Activated CD4-positive, alpha-beta T cell treated with anti-CD3 and anti-CD28 coated beads for 36 hours (primary cell): ENCODE results near the gene PARP8. TPM values are rescaled to one million over a fixed set of nuclear protein-coding genes. Genes with fewer than 3 reads are reported as not detected.
A peak's percentile ranks its signal among the peaks of the same experiment; 100 is the strongest.
"Not testable (repeated sequence)": the region's sequence is repeated elsewhere in the genome, so short reads cannot be mapped to it uniquely, and the experiment has no call there.

Experiments
- ATAC-seq: fragments of 200-7000 bp; cut with Tn5 transposase; one replicate; pipeline ENCODE4 v1.10.0; 2021; ENCODE audit warnings: mild to moderate bottlenecking, moderate library complexity
- CTCF ChIA-PET: fragments of 350-600 bp; sonication (Branson Sonifier 250); formaldehyde crosslinking; loops from one replicate; lab custom pipeline; 2021; ENCODE audit warnings: antibody characterized with exemption; lab: Charles Lee
- POLR2A ChIA-PET: fragments of 350-600 bp; sonication (Branson Sonifier 250); formaldehyde crosslinking; loops from one replicate; lab custom pipeline; 2021; ENCODE audit warnings: antibody characterized with exemption, inconsistent platforms; lab: Charles Lee
- DNase-seq: peaks from one replicate; pipeline ENCODE4 v3.0.0-alpha.2; 2020
- H3K27ac Mint-ChIP-seq: one replicate; pipeline ENCODE4 v1.8.0; 2021; ENCODE audit warnings: mixed read lengths
- H3K27me3 Mint-ChIP-seq: one replicate; pipeline ENCODE4 v1.8.0; 2021; ENCODE audit warnings: mixed read lengths
- H3K36me3 Mint-ChIP-seq: one replicate; pipeline ENCODE4 v1.8.0; 2021; ENCODE audit warnings: low read depth, mixed read lengths
- H3K4me1 Mint-ChIP-seq: one replicate; pipeline ENCODE4 v1.8.0; 2021; ENCODE audit warnings: mixed read lengths
- H3K4me3 Mint-ChIP-seq: one replicate; pipeline ENCODE4 v1.8.0; 2021; ENCODE audit warnings: mild to moderate bottlenecking, moderate library complexity, mixed read lengths
- H3K9me3 Mint-ChIP-seq: one replicate; pipeline ENCODE4 v1.8.0; 2021; ENCODE audit warnings: low read depth, mixed read lengths
- intact Hi-C, 2 experiments: fragments of 100-400 bp; cut with DNase I in 1 of 2; cut with micrococcal nuclease in 1 of 2; formaldehyde crosslinking; loops; one replicate each; pipeline versions ENCODE4 v1.14.2 to v1.15.1; 2022 to 2024; cut with DNase I, micrococcal nuclease
- total RNA-seq, 2 experiments: library from RNA; stranded (reverse); gene quantifications; one replicate each; pipeline ENCODE4 v1.2.3, GENCODE V29; 2021

PARP8 gene
- total RNA-seq, 2 experiments from 2014 or later, result 31.7 to 38.8 TPM

DNA sequence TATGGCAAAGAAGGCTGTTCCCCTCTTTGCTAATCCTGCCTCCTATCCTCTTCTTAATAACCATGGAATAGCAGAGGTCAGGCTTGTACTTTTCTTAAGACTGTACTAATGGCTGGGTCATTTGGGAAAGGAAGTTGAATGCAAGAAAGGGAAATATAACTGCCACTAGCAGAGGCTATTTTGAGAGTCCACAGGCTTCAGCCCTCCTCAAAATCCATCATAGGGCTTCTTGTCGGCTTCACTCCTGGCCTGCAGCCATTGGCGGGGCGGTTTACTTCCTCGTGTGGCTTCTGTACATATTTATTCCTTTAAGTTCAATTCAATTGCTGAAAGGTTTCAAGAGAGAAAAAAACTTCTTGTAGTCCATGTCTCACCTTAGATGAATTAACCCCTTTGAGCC, 2.8 kb upstream of the PARP8 start:
- H3K27me3 Mint-ChIP-seq, result no peaks in the 10 kb centered on the region
- peaks cover 2% of the 10 kb centered on the region for H3K9me3 Mint-ChIP-seq
- DNase-seq, result no peak
- intact Hi-C loops, result no loop called here
- no peak overlapping the region for H3K27ac Mint-ChIP-seq
- ATAC-seq, result no peak
- ChIA-PET POLR2A (no interaction called here), CTCF (no interaction called here)
- no peaks in the 10 kb centered on the region for H3K36me3 Mint-ChIP-seq
- peaks cover 12% of the 10 kb centered on the region for H3K4me1 Mint-ChIP-seq
- no peak overlapping the region for H3K4me3 Mint-ChIP-seq

DNA sequence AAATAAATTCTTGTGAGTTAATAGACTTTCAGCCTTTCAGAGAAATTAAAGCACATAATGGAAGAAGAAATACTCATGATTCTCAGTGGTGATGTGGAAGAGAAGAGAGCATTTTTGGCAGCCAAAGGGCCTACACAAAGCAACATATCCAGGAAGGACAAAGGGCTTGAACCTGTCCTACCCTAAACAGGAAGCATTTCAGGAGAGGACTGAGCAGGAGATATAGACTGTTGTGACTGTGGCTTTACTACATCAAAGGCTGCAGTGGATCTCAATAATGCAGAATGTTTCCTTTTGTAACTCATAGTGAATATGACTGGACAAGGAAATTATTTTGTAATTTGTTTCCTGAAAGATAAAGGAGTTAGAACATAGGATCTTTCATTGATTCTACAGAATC, 1.3 kb upstream of the PARP8 start:
- ChIA-PET CTCF (interaction anchor here (0.8 to 1.3 kb wide), 3 partner anchors 9 to 151 kb away, joined by 3 read pairs; no protein-coding TSS in a partner anchor), POLR2A (no interaction called here)
- intact Hi-C loops, result loop anchor here in 1 of 2 experiments (5.0 kb wide), 2 partner anchors 73 to 223 kb away; partner anchors contain the start of gene EMB
- peak overlapping the region; percentile 85 for H3K4me3 Mint-ChIP-seq
- H3K27me3 Mint-ChIP-seq, result no peaks in the 10 kb centered on the region
- peak; percentile 42 for ATAC-seq
- peaks cover 2% of the 10 kb centered on the region for H3K9me3 Mint-ChIP-seq
- DNase-seq, result no peak
- H3K4me1 Mint-ChIP-seq, result peaks cover 20% of the 10 kb centered on the region
- H3K36me3 Mint-ChIP-seq, result no peaks in the 10 kb centered on the region
- H3K27ac Mint-ChIP-seq, result peak overlapping the region; percentile 97

DNA sequence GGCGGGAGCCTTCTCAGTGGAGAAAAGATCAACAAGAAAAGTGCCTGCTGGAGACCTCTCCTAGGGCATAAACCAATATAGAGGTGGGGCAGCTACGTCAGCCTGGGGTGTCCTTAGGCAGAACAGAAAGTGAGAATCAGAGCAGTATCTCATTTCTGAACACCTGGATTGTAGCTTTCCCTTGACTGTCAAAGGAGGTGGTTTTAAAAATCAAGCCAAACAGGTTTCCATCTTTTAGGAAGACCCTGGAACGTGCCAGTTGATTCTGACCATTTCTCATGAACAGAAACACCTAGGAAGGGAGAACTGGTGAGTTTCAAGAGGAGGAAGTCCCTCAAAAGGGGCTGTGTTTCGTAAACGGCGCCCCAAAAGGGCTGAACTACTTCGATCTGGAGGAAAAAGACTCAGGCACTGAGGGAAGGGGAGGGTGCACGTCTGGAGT, 655 bp upstream of the PARP8 start:
- DNase-seq, result peak; percentile 63
- CTCF ChIA-PET, result interaction anchor here (1.1 kb wide), 1 partner anchor 152 kb away, joined by 3 read pairs; no protein-coding TSS in a partner anchor
- POLR2A ChIA-PET, H3K9me3 Mint-ChIP-seq, ATAC-seq, H3K36me3 Mint-ChIP-seq, H3K27me3 Mint-ChIP-seq: not testable (repeated sequence)
- H3K4me3 Mint-ChIP-seq, result peak overlapping the region; percentile 85
- peaks cover 24% of the 10 kb centered on the region for H3K4me1 Mint-ChIP-seq
- intact Hi-C loops, result loop anchor here (1.0 to 5.0 kb wide), 3 partner anchors 73 to 223 kb away; partner anchors contain the start of gene EMB (in 1 of the 2)
- peak overlapping the region; percentile 97 for H3K27ac Mint-ChIP-seq

DNA sequence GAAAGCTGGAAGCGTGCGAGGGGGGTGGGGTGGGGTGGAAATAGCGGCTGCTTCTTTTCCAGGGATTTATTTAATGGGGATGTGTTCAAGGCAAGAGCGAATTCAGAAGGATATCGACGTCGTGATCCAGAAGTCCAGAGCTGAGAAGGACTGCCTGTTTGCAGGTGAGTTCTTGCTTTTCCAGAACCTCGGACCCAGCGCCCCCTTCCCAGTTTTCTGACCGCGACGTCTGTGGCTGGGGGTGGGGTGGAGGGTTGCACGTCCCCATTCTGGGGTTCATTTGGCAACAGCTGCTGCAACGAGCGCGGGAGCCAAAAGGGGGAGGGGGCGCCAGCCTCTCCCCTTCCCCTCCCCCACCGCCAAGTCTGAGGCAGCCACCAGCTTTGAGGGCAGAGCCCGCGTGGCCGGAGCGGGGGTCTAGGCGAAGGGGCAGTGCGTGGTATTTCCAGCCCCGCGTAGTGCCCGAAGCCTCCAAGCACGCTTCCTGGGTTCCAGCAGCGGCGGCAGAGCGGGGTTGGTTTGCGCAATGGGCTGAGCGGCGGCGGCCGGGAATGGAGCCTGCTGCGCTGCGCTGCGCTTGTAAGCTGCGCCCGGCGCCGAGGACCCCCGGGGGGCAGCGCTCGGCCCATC, 701 bp downstream of the PARP8 start:
- POLR2A ChIA-PET, result interaction anchor here (0.6 to 1.2 kb wide), 4 partner anchors 40 to 226 kb away, joined by 3 to 6 read pairs (median 4); partner anchors contain the start of gene EMB
- peaks cover 33% of the 10 kb centered on the region for H3K4me1 Mint-ChIP-seq
- intact Hi-C loops, result loop anchor here (1.0 to 5.0 kb wide), 3 partner anchors 44 to 225 kb away; partner anchors contain the start of gene EMB (in 1 of the 2)
- CTCF ChIA-PET, result interaction anchor here (0.9 kb wide), 1 partner anchor 81 kb away, joined by 3 read pairs; no protein-coding TSS in a partner anchor
- H3K27me3 Mint-ChIP-seq, result no peaks in the 10 kb centered on the region
- no peaks in the 10 kb centered on the region for H3K9me3 Mint-ChIP-seq
- H3K4me3 Mint-ChIP-seq, result peak overlapping the region; percentile 85
- peak overlapping the region; percentile 99 for H3K27ac Mint-ChIP-seq
- DNase-seq (peak; percentile 71), ATAC-seq (peak; percentile 38)
- peaks cover 3% of the 10 kb centered on the region for H3K36me3 Mint-ChIP-seq

DNA sequence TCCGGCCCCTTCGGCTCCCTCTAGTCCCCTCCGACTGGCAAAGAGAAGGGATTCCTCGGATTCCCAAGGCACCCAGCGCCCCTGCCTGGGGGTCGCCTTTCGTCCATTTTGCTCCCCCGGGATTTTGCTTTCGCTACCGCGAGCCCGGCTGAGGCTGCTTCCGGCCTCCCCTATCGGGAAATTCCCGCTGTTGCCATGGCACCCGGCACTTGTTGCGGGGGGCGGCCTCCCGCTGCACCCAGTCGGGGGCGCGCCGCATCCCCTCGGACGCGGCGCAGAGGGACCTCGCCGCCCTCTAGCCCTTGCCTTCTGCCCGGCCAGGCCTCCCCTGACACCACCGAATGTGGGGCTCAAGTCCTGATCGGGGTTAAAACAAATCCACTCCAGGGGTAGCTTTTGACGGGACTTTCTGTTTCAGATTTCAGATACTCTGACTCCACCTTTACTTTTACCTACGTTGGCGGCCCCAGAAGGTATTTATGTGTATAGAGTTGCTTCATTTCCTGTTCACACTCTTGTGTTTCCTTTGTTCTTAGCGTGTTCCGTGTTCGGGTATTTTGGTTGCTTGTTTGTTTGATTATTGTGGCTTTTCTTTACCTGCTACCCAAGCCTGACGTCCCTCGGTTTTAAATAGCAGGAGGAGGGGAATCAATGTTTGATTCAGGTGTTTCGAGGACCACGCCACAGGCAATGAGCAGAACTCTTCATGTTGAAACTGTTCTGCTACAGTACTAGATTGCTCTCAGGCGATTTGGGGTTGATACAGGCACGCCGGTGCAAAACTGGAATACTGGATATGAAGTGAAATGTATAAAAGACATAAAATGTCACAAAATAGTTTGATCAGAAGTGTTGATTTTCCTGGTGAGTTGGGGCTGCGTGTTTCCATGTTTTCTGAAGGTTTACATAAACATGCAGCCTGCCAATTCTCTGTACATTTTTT, 1.5 kb downstream of the PARP8 start:
- ChIA-PET POLR2A (interaction anchor here (0.6 to 1.2 kb wide), 5 partner anchors 38 to 227 kb away, joined by 3 to 6 read pairs (median 4); partner anchors contain the start of gene EMB), CTCF (interaction anchor here (0.9 kb wide), 1 partner anchor 81 kb away, joined by 3 read pairs; no protein-coding TSS in a partner anchor)
- H3K4me3 Mint-ChIP-seq, result peak overlapping the region; percentile 85
- ATAC-seq, result peak; percentile 70
- H3K9me3 Mint-ChIP-seq, result no peaks in the 10 kb centered on the region
- intact Hi-C loops, result loop anchor here (1.0 to 5.0 kb wide), 7 partner anchors 43 to 227 kb away; partner anchors contain the start of gene EMB (in 2 of the 2)
- H3K27ac Mint-ChIP-seq, result peak overlapping the region; percentile 99
- no peaks in the 10 kb centered on the region for H3K27me3 Mint-ChIP-seq
- peak; percentile 92 for DNase-seq
- peaks cover 40% of the 10 kb centered on the region for H3K4me1 Mint-ChIP-seq
- peaks cover 5% of the 10 kb centered on the region for H3K36me3 Mint-ChIP-seq

DNA sequence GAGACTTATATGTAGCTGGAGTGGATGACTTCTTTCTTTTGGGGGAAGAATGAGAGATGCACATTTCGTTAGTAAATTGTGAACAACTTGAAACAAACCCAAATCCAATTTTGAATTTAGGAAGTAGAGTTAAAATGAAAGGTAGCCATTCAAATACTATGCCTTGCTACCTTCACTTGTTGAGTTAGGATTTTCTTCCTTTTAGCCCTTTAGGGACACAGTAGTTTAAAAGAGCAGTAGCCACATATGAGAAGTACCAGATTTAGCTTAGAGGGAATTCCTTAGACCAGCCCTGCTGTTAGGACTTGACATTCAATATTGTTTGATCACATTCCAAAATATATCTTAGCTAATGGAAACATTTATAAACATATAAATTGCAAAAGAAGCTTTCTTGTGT, 2.2 kb downstream of the PARP8 start:
- Mint-ChIP-seq H3K4me3 (peak overlapping the region; percentile 85), H3K27ac (peak overlapping the region; percentile 99), H3K4me1 (peaks cover 47% of the 10 kb centered on the region)
- H3K27me3 Mint-ChIP-seq, CTCF ChIA-PET, H3K36me3 Mint-ChIP-seq, DNase-seq, ATAC-seq, H3K9me3 Mint-ChIP-seq: not testable (repeated sequence)
- intact Hi-C loops, result loop anchor here (1.0 to 5.0 kb wide), 6 partner anchors 42 to 227 kb away; partner anchors contain the start of gene EMB (in 2 of the 2)
- POLR2A ChIA-PET, result interaction anchor here (0.7 kb wide), 1 partner anchor 37 kb away, joined by 3 read pairs; no protein-coding TSS in a partner anchor

DNA sequence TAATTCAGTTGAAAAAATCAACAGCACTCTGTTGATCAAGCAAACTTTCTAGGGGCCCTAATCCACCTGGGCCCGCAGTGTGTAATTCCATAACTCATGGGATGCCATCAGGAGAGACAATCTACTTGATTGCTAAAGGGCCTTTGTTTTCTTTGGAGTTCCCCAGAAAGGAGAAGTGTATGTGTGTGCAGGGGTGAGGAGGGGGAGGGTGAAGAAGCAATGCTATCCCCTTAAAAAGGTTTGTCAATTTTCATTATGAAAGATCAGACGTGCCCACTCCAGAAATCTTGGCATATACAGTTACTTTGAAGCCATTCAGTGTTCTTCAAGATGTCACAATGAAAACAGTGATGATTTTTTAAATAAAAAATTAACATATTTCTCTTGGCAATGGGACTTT, 6.2 kb downstream of the PARP8 start:
- Mint-ChIP-seq H3K4me3 (no peak overlapping the region), H3K27ac (no peak overlapping the region), H3K36me3 (peaks cover 16% of the 10 kb centered on the region), H3K4me1 (peaks cover 68% of the 10 kb centered on the region), H3K9me3 (peaks cover 3% of the 10 kb centered on the region), H3K27me3 (no peaks in the 10 kb centered on the region)
- intact Hi-C loops, result no loop called here
- DNase-seq (no peak), ATAC-seq (no peak)
- ChIA-PET POLR2A (no interaction called here), CTCF (no interaction called here)

DNA sequence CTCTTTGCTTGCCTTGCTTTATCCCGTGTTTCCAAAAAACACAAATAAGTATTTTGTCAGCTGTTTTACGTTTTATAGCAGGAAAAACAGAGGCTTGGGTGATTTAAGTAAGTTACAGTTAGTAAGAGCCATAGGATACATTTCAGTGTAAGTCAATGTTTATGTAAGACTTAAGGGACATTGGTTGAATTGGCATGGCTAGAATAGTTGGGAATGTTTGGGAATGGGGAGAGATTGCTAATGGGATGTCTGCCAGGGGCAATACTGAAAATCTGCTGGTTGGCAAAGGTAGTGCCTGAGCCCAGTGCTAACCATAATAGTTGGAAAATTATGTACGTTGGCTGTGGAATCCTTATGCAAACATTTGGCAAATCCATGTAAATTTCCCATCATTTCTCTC, 7.0 kb downstream of the PARP8 start:
- H3K27ac Mint-ChIP-seq, H3K27me3 Mint-ChIP-seq, DNase-seq, intact Hi-C loops, ATAC-seq, H3K9me3 Mint-ChIP-seq, POLR2A ChIA-PET, H3K4me3 Mint-ChIP-seq: not testable (repeated sequence)
- Mint-ChIP-seq H3K36me3 (peaks cover 16% of the 10 kb centered on the region), H3K4me1 (peaks cover 71% of the 10 kb centered on the region)
- CTCF ChIA-PET, result interaction anchor here (0.9 to 1.4 kb wide), 2 partner anchors 37 to 60 kb away, joined by 3 read pairs; no protein-coding TSS in a partner anchor

DNA sequence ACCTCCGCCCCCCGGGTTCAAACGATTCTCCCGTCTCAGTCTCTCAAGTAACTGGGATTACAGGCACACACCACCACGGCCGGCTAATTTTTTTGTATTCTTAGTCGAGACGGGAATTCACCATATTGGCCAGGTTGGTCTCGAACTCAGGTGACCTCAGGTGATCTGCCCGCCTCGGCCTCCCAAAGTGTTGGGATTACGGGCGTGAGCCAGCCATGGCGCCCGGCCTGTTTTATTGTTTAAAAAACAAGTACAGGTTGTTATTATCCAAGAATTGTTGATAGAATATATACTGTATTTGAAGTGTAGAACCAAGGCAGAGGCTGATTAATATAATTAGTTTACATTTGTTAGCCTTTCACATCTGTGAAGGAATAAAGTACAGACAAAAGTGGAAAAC, 8.9 kb downstream of the PARP8 start:
- H3K4me1 Mint-ChIP-seq, result peaks cover 81% of the 10 kb centered on the region
- no peak for ATAC-seq
- H3K36me3 Mint-ChIP-seq, result peaks cover 22% of the 10 kb centered on the region
- ChIA-PET CTCF (no interaction called here), POLR2A (no interaction called here)
- no peak overlapping the region for H3K27ac Mint-ChIP-seq
- H3K9me3 Mint-ChIP-seq, result peaks cover 3% of the 10 kb centered on the region
- DNase-seq, result no peak
- no peak overlapping the region for H3K4me3 Mint-ChIP-seq
- H3K27me3 Mint-ChIP-seq, result no peaks in the 10 kb centered on the region
- intact Hi-C loops, result loop anchor here in 1 of 2 experiments (5.0 kb wide), 1 partner anchor 348 kb away; no protein-coding TSS in a partner anchor

DNA sequence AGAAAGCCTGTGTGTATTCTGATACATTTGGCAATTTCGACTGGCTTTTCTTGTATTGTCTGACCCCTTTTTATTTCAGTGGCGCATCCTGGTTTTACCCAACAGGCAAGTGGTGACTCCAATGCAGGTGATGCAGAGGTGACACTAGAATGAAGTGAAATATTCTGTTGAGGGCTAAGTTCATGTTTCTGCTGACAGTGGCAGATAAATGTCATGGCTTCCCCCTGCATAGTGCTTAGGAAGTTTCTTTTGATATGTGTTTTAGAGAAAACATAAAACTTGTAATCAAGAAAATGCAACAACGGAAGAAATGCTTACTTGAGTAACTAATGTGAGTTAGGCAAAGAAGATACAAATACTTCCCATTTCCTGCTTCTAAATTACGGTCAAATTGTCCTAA, 13.1 kb downstream of the PARP8 start:
- CTCF ChIA-PET, H3K27ac Mint-ChIP-seq, H3K27me3 Mint-ChIP-seq, ATAC-seq, H3K4me3 Mint-ChIP-seq, H3K9me3 Mint-ChIP-seq, DNase-seq, POLR2A ChIA-PET: not testable (repeated sequence)
- intact Hi-C loops, result loop anchor here in 1 of 2 experiments (5.0 kb wide), 1 partner anchor 352 kb away; no protein-coding TSS in a partner anchor
- Mint-ChIP-seq H3K4me1 (peaks cover 73% of the 10 kb centered on the region), H3K36me3 (peaks cover 19% of the 10 kb centered on the region)

DNA sequence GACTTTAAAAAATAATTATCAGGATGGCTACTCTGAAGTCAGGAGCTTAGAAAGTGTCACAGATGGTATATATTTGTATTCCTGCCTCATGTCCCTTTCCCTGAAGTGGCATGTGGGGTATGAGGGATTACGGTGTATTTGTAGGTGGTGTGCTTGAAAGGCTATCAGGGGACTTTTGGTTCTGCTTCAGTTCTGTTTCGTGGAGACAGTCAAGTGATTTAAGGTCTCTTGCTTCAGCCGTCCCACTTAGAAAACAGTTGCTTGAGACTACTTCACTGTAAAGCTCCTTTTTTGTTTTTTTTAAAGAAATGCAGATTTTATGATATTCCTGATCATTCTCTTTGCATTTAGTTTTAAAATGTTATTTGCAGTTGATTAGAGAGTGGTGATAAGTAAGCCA, 18.3 kb downstream of the PARP8 start:
- CTCF ChIA-PET, result no interaction called here
- no peak overlapping the region for H3K4me3 Mint-ChIP-seq
- peaks cover 17% of the 10 kb centered on the region for H3K9me3 Mint-ChIP-seq
- peaks cover 38% of the 10 kb centered on the region for H3K36me3 Mint-ChIP-seq
- no peak for ATAC-seq
- no peaks in the 10 kb centered on the region for H3K27me3 Mint-ChIP-seq
- H3K4me1 Mint-ChIP-seq, result peaks cover 54% of the 10 kb centered on the region
- no peak for DNase-seq
- intact Hi-C loops, result no loop called here
- POLR2A ChIA-PET, result no interaction called here
- H3K27ac Mint-ChIP-seq, result no peak overlapping the region
